Adrenal gland (tissue), 12 donors: Measurements from ENCODE around the gene SLC24A3. TPM values are rescaled to one million over a fixed set of nuclear protein-coding genes. Genes with fewer than 3 reads are reported as not detected.

Source experiments
- DNase-seq, 7 donors: peaks; one replicate each; pipeline ENCODE4 v3.0.0-alpha.2; 2019 to 2020
- H3K27ac ChIP-seq, 5 donors: fragments of 200-600 bp; sonication (generic) in 4 of 5; 1 replicate in 3 of 5; 2 replicates in 2 of 5; pipeline versions ENCODE4 v1.5.1 to v1.8.0; 2016 to 2020; ENCODE audit warnings: mild to moderate bottlenecking in 1 of 5
- H3K27me3 ChIP-seq: fragments of 200-600 bp; 2 replicates; pipeline ENCODE4 v1.8.0; 2021
- H3K36me3 ChIP-seq, 2 donors: fragments of 200-600 bp; replicated peaks in 1 of 2; 1 replicate in 1 of 2; 2 replicates in 1 of 2; pipeline versions ENCODE4 v1.5.1 to v1.8.0; 2018 to 2022
- H3K4me1 ChIP-seq, 2 donors: fragments of 200-600 bp; replicated peaks in 1 of 2; 1 replicate in 1 of 2; 2 replicates in 1 of 2; pipeline versions ENCODE4 v1.5.1 to v1.8.0; 2018 to 2021
- H3K4me3 ChIP-seq, 4 donors: fragments of 200-600 bp; sonication (generic) in 3 of 4; one replicate each; pipeline ENCODE4 v1.5.1; 2016 to 2018
- H3K9me3 ChIP-seq, 3 donors: fragments of 200-600 bp; sonication (generic) in 1 of 3; replicated peaks in 1 of 3; 1 replicate in 2 of 3; 2 replicates in 1 of 3; pipeline versions ENCODE4 v1.5.1 to v1.8.0; 2016 to 2021
- POLR2A ChIP-seq, 2 donors: fragments of 450-650 bp; IDR thresholded peaks; one replicate each; pipeline ENCODE4 v1.6.1; 2017; ENCODE audit warnings: antibody characterized with exemption in 2 of 2, mild to moderate bottlenecking in 2 of 2, moderate library complexity in 1 of 2
- WGBS, 4 donors: extraction: QIAGEN DNeasy Blood & Tissue Kit in 2 of 4; methylation state at CpG; one replicate each; pipeline versions ENCODE4 v1.1.5 to v1.1.7; 2013 to 2017; 5-methylcytosine and 5-hydroxymethylcytosine counted together
- intact Hi-C, 2 donors: fragments of 100-400 bp; cut with DNase I; formaldehyde crosslinking; loops; one replicate each; pipeline versions ENCODE4 v1.14.1 to v1.15.0; 2022 to 2023
- polyA plus RNA-seq, 3 donors: library from polyadenylated mRNA; stranded (reverse); fragments of 200-250 nt in 2 of 3; fragments of 350-450 nt in 1 of 3; fragmentation: Illumina TruSeq in 1 of 3; extraction: RNeasy Lipid Tissue Mini Kit (QIAGEN cat#74804) in 1 of 3; gene quantifications; one replicate each; pipeline ENCODE4 v1.2.3, GENCODE V29; 2013 to 2014
- total RNA-seq, 9 donors: library from RNA; depleted of rRNA in 4 of 9; stranded (reverse); fragments of >200 nt in 4 of 9; fragments of 120-200 nt in 1 of 9; fragmentation: NEBNext Ultra II Directional in 1 of 9; extraction: Animal tissue kit (Norgen Biotek cat#: 25700) in 1 of 9; gene quantifications; one replicate each; pipeline versions ENCODE4 v1.1.0 to v1.2.4, GENCODE V29; 2013 to 2023
- TF ChIP-seq, protein P1 (sequence below), 6 experiments: fragments of 450-650 bp in 4 of 6; fragments of 200-600 bp in 2 of 6; sonication (generic) in 1 of 6; IDR thresholded peaks; 1 replicate in 5 of 6; 2 replicates in 1 of 6; pipeline versions ENCODE4 v1.5.1 to v1.8.0; 2016 to 2021; ENCODE audit warnings: antibody characterized with exemption in 6 of 6, mild to moderate bottlenecking in 2 of 6, moderate library complexity in 1 of 6
- donor health status: healthy with polysubstance abuse.
- donor health status: Bipolar disorder and iron deficiency.
- donor health status: DM: yes; HTN: yes; CAD: no.
- donor health status: DM: no; HTN: no; CAD: no.
- donor health status: DM: no; HTN: no; CAD: no.
- donor health status: DM: yes; HTN: yes; CAD: no.

The SLC24A3 gene
- total and polyA plus RNA-seq, 12 donors, result 0.89 to 44.4 (median 2.7) TPM

GRCh38 chr20:19473922-19474286, 261.5 kb downstream of the SLC24A3 start:
- no peaks in the 10 kb centered on the region for H3K36me3 ChIP-seq
- H3K9me3 ChIP-seq, result no peaks in the 10 kb centered on the region
- no peaks in the 10 kb centered on the region for H3K27me3 ChIP-seq
- intact Hi-C loops, result no loop called here
- WGBS, 4 donors, result 76 to 87% (median 81%) methylated on average over 6 of the region's 6 CpGs
- no peak for DNase-seq
- TF ChIP-seq POLR2A (IDR thresholded peaks at IDR 0.05), result no peak
- TF ChIP-seq, protein P1, sequence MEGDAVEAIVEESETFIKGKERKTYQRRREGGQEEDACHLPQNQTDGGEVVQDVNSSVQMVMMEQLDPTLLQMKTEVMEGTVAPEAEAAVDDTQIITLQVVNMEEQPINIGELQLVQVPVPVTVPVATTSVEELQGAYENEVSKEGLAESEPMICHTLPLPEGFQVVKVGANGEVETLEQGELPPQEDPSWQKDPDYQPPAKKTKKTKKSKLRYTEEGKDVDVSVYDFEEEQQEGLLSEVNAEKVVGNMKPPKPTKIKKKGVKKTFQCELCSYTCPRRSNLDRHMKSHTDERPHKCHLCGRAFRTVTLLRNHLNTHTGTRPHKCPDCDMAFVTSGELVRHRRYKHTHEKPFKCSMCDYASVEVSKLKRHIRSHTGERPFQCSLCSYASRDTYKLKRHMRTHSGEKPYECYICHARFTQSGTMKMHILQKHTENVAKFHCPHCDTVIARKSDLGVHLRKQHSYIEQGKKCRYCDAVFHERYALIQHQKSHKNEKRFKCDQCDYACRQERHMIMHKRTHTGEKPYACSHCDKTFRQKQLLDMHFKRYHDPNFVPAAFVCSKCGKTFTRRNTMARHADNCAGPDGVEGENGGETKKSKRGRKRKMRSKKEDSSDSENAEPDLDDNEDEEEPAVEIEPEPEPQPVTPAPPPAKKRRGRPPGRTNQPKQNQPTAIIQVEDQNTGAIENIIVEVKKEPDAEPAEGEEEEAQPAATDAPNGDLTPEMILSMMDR (IDR thresholded peaks at IDR 0.05), result no peak
- no peak overlapping the region for H3K4me3 ChIP-seq
- H3K4me1 ChIP-seq, result no peaks in the 10 kb centered on the region
- no peak overlapping the region for H3K27ac ChIP-seq

GRCh38 chr20:19478320-19478895, 266.0 kb downstream of the SLC24A3 start:
- TF ChIP-seq POLR2A (IDR thresholded peaks at IDR 0.05), result no peak
- Histone ChIP-seq H3K4me3 (no peak overlapping the region), H3K36me3 (no peaks in the 10 kb centered on the region), H3K27me3 (no peaks in the 10 kb centered on the region), H3K9me3 (no peaks in the 10 kb centered on the region), H3K4me1 (no peaks in the 10 kb centered on the region), H3K27ac (no peak overlapping the region)
- DNase-seq, result no peak
- 74 to 97% (median 89%) methylated on average over 4 to 5 of the region's 5 CpGs for WGBS, 4 donors
- intact Hi-C loops, result no loop called here

DNA sequence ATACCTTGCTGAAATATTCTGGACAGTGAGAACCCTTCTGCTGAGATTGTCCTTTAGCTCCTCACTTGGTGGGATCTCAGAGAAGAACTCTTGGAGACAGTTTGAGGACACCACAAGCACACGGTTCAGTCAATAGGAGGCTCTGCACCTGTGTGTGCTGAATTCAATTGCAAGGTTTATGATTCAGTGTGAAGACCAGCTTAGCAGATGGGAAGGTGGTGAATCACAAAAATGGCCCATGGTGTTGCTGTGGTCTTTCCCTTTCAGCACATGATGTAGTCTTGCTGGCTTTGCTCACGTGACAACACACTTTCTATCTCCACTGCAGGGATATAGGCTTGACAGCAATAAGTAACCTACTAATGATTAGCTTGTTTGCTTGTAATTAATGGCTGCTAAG, 270.3 kb downstream of the SLC24A3 start:
- WGBS, 4 donors, result 0 to 80% (median 63%) methylated on average over 1 to 2 of the region's 2 CpGs
- H3K36me3 ChIP-seq, result no peaks in the 10 kb centered on the region
- H3K27me3 ChIP-seq, result no peaks in the 10 kb centered on the region
- TF ChIP-seq, protein P1 (IDR thresholded peaks at IDR 0.05), result no peak
- no peak for TF ChIP-seq POLR2A (IDR thresholded peaks at IDR 0.05)
- H3K4me3 ChIP-seq, result no peak overlapping the region
- no peaks in the 10 kb centered on the region for H3K9me3 ChIP-seq
- DNase-seq, result no peak
- intact Hi-C loops, result no loop called here
- no peak overlapping the region for H3K27ac ChIP-seq
- no peaks in the 10 kb centered on the region for H3K4me1 ChIP-seq

- Histone ChIP-seq H3K27me3 (no peaks in the 10 kb centered on the region), H3K36me3 (no peaks in the 10 kb centered on the region), H3K4me1 (no peaks in the 10 kb centered on the region), H3K4me3 (no peak overlapping the region), H3K9me3 (no peaks in the 10 kb centered on the region), H3K27ac (no peak overlapping the region)
- intact Hi-C loops, result no loop called here
- TF ChIP-seq, protein P1 (IDR thresholded peaks at IDR 0.05), result no peak
- TF ChIP-seq POLR2A (IDR thresholded peaks at IDR 0.05), result no peak
- no peak for DNase-seq
Observed at GRCh38 chr20:19483309-19483708, 270.9 kb downstream of the SLC24A3 start.

DNA sequence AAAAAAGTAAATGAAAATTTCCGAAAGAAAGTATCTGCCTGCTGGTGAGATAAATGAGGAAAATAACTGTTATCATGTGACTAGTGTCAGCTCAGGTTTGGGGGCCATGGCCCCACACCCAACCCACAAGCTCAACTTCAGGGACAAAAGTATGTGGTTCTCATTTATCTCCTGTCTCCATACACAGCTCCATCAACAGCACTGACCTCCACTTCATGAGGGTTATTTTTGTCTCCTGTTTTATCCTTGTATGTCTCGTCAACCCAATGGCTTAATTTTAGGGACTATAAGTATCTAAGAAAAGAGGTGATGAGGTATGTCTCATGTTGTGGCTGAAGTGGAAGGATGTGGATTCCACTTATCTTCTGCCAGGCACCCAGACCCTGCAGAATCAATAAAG, 274.0 kb downstream of the SLC24A3 start:
- no peaks in the 10 kb centered on the region for H3K4me1 ChIP-seq
- H3K4me3 ChIP-seq, result no peak overlapping the region
- H3K27ac ChIP-seq, result no peak overlapping the region
- no peaks in the 10 kb centered on the region for H3K9me3 ChIP-seq
- no peak for TF ChIP-seq POLR2A (IDR thresholded peaks at IDR 0.05)
- TF ChIP-seq, protein P1 (IDR thresholded peaks at IDR 0.05), result no peak
- no peak for DNase-seq
- H3K27me3 ChIP-seq, result no peaks in the 10 kb centered on the region
- WGBS, 4 donors, result 64 to 90% (median 78%) methylated on average over 2 of the region's 2 CpGs
- H3K36me3 ChIP-seq, result no peaks in the 10 kb centered on the region
- intact Hi-C loops, result no loop called here
